Measurements from ENCODE around the gene PLCL1.
A peak's percentile ranks its signal among the peaks of the same experiment; 100 is the strongest.

PLCL1 gene

DNA sequence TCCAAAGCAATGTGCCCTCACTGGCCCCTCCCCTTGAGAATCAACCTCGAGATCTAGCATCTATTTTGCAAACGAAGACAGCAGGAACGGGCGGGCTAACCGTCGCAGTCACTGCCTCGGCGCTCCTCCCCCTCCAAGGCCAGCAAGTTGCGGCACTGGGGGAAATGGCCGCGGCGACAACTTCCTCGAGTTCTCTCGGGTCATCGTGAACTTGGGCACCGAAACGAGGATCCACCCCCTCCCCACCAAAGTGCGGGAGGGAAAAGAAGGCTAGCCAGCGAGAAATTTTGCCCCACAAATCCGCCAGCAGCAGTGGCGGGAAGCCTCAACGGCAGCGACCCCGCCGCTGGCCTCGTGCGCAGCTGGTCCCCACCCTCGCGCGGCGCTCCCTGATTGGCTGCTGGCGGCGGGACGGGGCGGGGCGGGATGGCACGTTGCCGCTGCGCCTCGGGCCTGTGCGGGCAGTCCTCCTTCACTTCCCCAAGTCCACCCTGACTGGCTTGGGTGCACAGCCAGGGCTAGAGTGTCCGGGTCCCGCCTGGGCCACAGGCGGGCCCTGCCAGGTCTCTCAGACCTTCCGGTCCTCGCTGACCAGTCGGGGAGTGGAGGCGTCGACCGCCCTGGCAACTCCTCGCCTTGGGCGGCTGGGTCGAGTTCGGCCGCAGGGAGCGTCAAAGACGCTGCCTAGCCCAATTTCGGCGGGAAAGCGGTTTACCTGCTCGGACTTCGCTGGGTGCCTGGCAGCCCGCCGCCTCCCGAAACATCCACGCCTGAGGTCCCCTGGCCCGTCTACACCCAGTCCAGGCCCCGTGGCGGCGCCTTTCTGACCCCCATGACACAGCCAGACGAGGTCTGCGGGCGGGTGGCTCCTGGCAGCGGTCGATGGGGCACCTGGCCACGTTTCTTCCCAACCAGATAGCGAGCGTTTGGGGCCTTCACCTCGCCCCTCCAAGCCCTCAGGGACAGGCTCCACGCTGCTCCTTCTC is 19.1 kb upstream of the PLCL1 start, which contains the start of gene BOLL:
BOLL (minus strand) TSS at position 364 of the 986 bp plus-strand sequence. CDS start 3,469 bp downstream, outside the sequence.
- H3K27ac ChIP-seq, result no peak within 1 kb of the TSS
- TF ChIP-seq ZFX (IDR thresholded peaks at IDR 0.05; ENCODE audit: borderline replicate concordance), result no peak
- TF ChIP-seq, protein P1, sequence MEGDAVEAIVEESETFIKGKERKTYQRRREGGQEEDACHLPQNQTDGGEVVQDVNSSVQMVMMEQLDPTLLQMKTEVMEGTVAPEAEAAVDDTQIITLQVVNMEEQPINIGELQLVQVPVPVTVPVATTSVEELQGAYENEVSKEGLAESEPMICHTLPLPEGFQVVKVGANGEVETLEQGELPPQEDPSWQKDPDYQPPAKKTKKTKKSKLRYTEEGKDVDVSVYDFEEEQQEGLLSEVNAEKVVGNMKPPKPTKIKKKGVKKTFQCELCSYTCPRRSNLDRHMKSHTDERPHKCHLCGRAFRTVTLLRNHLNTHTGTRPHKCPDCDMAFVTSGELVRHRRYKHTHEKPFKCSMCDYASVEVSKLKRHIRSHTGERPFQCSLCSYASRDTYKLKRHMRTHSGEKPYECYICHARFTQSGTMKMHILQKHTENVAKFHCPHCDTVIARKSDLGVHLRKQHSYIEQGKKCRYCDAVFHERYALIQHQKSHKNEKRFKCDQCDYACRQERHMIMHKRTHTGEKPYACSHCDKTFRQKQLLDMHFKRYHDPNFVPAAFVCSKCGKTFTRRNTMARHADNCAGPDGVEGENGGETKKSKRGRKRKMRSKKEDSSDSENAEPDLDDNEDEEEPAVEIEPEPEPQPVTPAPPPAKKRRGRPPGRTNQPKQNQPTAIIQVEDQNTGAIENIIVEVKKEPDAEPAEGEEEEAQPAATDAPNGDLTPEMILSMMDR (IDR thresholded peaks at IDR 0.05), result no peak

DNA sequence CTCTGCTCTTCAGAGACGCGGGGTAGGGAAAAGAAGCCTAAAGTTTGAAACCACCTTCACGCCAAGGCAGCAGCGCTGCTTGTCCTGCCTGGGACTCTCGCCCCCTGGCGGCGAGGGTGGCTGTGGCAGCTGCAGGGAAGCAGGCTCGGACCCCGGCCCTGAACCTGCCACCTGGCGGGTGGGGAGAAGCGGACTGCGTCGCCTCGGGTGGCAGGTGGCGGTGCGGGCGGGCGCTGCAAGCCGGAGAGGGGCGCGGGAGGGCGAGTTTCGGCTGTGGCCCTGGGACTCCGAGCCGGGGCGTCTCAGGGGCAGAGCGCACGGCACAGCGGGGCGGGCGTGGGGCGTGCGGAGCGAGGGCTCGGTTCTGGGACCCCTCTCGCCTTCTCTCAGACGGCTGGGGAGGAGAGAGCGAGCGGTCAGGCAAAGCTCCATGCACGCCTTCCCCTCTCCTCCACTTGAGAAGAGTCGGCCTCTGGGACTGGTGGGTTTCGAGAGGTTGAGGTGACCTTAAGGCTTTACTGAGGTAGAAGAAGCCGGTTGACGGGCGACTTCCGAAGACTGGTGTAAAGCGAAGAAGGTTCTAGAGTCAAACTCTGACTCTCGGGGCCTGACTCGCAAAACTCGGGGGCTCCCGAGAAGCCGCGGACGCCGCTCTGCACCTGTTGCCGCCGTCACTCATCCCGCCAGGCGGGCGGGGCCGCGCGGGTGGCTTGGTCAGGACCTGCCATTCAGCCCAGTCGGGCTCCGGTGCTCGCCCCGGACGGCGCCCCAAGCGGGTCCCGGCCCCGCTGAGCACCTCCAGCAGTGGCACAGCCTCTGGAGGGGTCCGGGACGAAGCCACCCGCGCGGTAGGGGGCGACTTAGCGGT is 18.1 kb upstream of the PLCL1 start:
- TF ChIP-seq, protein P1 (IDR thresholded peaks at IDR 0.05), result peak; percentile 98
- TF ChIP-seq ZFX (IDR thresholded peaks at IDR 0.05; ENCODE audit: borderline replicate concordance), result no peak
- H3K27ac ChIP-seq, result no peak overlapping the region

- no peak overlapping the region for H3K27ac ChIP-seq
- TF ChIP-seq, protein P1 (IDR thresholded peaks at IDR 0.05), result no peak
- TF ChIP-seq ZFX (IDR thresholded peaks at IDR 0.05; ENCODE audit: borderline replicate concordance), result no peak
Measured at GRCh38 chr2:197793456-197793855, 10.9 kb upstream of the PLCL1 start.

GRCh38 chr2:197795277-197795676 is 9.1 kb upstream of the PLCL1 start:
- no peak overlapping the region for H3K27ac ChIP-seq
- TF ChIP-seq, protein P1 (IDR thresholded peaks at IDR 0.05), result no peak
- TF ChIP-seq ZFX (IDR thresholded peaks at IDR 0.05; ENCODE audit: borderline replicate concordance), result no peak

- no peak overlapping the region for H3K27ac ChIP-seq
- TF ChIP-seq ZFX (IDR thresholded peaks at IDR 0.05; ENCODE audit: borderline replicate concordance), result no peak
- TF ChIP-seq, protein P1 (IDR thresholded peaks at IDR 0.05), result no peak
Measured at GRCh38 chr2:197798187-197798586, 6.2 kb upstream of the PLCL1 start.

- TF ChIP-seq, protein P1 (IDR thresholded peaks at IDR 0.05), result no peak
- TF ChIP-seq ZFX (IDR thresholded peaks at IDR 0.05; ENCODE audit: borderline replicate concordance), result no peak
- no peak overlapping the region for H3K27ac ChIP-seq
Measured at GRCh38 chr2:197799068-197799467, 5.3 kb upstream of the PLCL1 start.

All from 22Rv1 (cell line).